Measurements from ENCODE around the gene SLC25A3.

DNA sequence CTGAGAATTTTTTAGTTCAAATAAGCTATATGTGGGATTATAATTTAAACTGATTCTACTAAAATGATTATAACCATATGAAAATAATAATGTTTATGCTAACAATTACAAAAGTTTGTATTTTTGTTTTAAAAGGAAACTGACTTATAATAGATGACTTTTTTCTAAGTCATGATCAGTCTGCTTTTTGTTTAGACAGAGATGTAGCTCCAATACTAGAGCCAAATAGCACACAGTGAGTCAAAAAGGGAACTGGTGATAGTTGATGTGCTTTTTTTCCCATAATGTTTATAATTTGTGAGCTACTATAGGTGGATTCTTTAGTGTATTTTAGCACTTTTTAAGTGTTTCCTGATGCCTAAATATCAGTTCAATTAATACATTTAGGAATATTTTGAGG lies 49.8 kb upstream of the SLC25A3 start:
- TF ChIP-seq, protein P1, sequence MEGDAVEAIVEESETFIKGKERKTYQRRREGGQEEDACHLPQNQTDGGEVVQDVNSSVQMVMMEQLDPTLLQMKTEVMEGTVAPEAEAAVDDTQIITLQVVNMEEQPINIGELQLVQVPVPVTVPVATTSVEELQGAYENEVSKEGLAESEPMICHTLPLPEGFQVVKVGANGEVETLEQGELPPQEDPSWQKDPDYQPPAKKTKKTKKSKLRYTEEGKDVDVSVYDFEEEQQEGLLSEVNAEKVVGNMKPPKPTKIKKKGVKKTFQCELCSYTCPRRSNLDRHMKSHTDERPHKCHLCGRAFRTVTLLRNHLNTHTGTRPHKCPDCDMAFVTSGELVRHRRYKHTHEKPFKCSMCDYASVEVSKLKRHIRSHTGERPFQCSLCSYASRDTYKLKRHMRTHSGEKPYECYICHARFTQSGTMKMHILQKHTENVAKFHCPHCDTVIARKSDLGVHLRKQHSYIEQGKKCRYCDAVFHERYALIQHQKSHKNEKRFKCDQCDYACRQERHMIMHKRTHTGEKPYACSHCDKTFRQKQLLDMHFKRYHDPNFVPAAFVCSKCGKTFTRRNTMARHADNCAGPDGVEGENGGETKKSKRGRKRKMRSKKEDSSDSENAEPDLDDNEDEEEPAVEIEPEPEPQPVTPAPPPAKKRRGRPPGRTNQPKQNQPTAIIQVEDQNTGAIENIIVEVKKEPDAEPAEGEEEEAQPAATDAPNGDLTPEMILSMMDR (conservative IDR thresholded peaks at IDR 0.05; ENCODE audit: low read length), result no peak
- no peak for TF ChIP-seq EZH2phosphoT487 (IDR thresholded peaks at IDR 0.05; ENCODE audit: borderline replicate concordance)
